Putamen (tissue), 1 donor: Measurements from ENCODE around the gene RAD51AP2.
"Not testable (repeated sequence)": the region's sequence is repeated elsewhere in the genome, so short reads cannot be mapped to it uniquely, and the experiment has no call there.

ENCODE experiments used
- DNase-seq: peaks from one replicate; pipeline ENCODE4 v3.0.0-alpha.2; 2016; ENCODE audit warnings: low spot score

Gene RAD51AP2

GRCh38 chr2:17518212-17519154 lies at the start of gene RAD51AP2:
Gene RAD51AP2 (minus strand): TSS chr2:17518440. CDS start chr2:17518415, 25 bp downstream.
- no peak for DNase-seq

GRCh38 chr2:17565726-17566125 lies 47.5 kb upstream of the RAD51AP2 start:
- DNase-seq = not testable (repeated sequence)

GRCh38 chr2:17558878-17559277 lies 40.6 kb upstream of the RAD51AP2 start:
- no peak for DNase-seq

GRCh38 chr2:17558053-17558452 lies 39.8 kb upstream of the RAD51AP2 start:
- no peak for DNase-seq

GRCh38 chr2:17557596-17557995 lies 39.4 kb upstream of the RAD51AP2 start:
- no peak for DNase-seq

- no peak for DNase-seq
Observed at GRCh38 chr2:17555150-17555549, 36.9 kb upstream of the RAD51AP2 start.

- DNase-seq = no peak
Observed at GRCh38 chr2:17550907-17551306, 32.7 kb upstream of the RAD51AP2 start.

GRCh38 chr2:17547737-17548136 lies 29.5 kb upstream of the RAD51AP2 start:
- DNase-seq = no peak

GRCh38 chr2:17547237-17547636 lies 29.0 kb upstream of the RAD51AP2 start:
- DNase-seq = no peak

GRCh38 chr2:17545680-17546613 lies 27.7 kb upstream of the RAD51AP2 start:
- no peak for DNase-seq

GRCh38 chr2:17544256-17544655 lies 26.0 kb upstream of the RAD51AP2 start:
- DNase-seq = no peak

- DNase-seq = no peak
Observed at GRCh38 chr2:17543848-17544247, 25.6 kb upstream of the RAD51AP2 start.

GRCh38 chr2:17543131-17543660 lies 25.0 kb upstream of the RAD51AP2 start:
- DNase-seq = no peak

- no peak for DNase-seq
Observed at GRCh38 chr2:17542471-17542870, 24.2 kb upstream of the RAD51AP2 start.

GRCh38 chr2:17541531-17541950 lies 23.3 kb upstream of the RAD51AP2 start:
- DNase-seq = no peak

- DNase-seq = no peak
Observed at GRCh38 chr2:17540813-17541530, 22.7 kb upstream of the RAD51AP2 start.

GRCh38 chr2:17540093-17540812 lies 22.0 kb upstream of the RAD51AP2 start, which contains the start of gene VSNL1:
Gene VSNL1 (plus strand): TSS chr2:17540696. CDS start chr2:17592075, 51,379 bp downstream.
- DNase-seq = peak; percentile 30

- no peak for DNase-seq
Observed at GRCh38 chr2:17539611-17540092, 21.4 kb upstream of the RAD51AP2 start.

- no peak for DNase-seq
Observed at GRCh38 chr2:17538844-17539554, 20.8 kb upstream of the RAD51AP2 start.
